OCI-LY3 (cell line): ENCODE results near the gene FCHO1.

ENCODE experiments used
- EZH2phosphoT487 ChIP-seq: fragments of 200-600 bp; shearing (Covaris generic); IDR thresholded peaks from 2 replicates; pipeline ENCODE4 v1.6.1; 2018; ENCODE audit warnings: antibody characterized with exemption, mixed run types, low read depth
- TF ChIP-seq, protein P1 (sequence below): fragments of 200-600, 300-600 bp; sonication (generic); IDR thresholded peaks from 2 replicates; pipeline ENCODE4 v1.5.1; 2014; ENCODE audit warnings: antibody characterized with exemption, low read length, low read depth

DNA sequence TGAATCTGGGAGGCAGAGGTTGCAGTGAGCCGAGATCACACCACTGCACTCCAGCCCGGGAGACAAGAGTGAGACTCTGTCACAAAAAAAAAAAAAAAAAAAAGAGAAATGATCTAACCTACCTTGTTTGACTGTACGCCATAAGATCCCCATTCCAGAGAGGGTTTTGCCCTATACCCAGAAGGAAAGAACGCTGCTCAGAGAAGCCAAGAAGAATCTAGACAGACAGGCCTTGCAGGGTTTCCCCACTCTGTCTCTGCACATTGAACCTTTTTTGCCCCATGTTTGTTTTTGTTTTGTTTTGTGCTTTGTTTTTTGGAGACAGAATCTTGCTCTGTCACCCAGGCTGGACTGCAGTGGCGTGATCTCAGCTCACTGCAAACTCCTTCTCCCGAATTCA, 39.4 kb upstream of the FCHO1 start:
- TF ChIP-seq, protein P1, sequence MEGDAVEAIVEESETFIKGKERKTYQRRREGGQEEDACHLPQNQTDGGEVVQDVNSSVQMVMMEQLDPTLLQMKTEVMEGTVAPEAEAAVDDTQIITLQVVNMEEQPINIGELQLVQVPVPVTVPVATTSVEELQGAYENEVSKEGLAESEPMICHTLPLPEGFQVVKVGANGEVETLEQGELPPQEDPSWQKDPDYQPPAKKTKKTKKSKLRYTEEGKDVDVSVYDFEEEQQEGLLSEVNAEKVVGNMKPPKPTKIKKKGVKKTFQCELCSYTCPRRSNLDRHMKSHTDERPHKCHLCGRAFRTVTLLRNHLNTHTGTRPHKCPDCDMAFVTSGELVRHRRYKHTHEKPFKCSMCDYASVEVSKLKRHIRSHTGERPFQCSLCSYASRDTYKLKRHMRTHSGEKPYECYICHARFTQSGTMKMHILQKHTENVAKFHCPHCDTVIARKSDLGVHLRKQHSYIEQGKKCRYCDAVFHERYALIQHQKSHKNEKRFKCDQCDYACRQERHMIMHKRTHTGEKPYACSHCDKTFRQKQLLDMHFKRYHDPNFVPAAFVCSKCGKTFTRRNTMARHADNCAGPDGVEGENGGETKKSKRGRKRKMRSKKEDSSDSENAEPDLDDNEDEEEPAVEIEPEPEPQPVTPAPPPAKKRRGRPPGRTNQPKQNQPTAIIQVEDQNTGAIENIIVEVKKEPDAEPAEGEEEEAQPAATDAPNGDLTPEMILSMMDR = no peak
- TF ChIP-seq EZH2phosphoT487 = no peak
